Loucy (cell line): ENCODE measurements around the gene EMP1.

Experiments
- H2AFZ ChIP-seq: fragments of 200-600 bp; sonication (generic); 2 replicates; pipeline ENCODE4 v1.6.0; 2016; ENCODE audit warnings: antibody characterized with exemption, mild to moderate bottlenecking, low read length, moderate library complexity
- H3F3A ChIP-seq: fragments of 200-600 bp; 2 replicates; pipeline ENCODE4 v1.6.0; 2016; ENCODE audit warnings: antibody characterized with exemption, low read depth, mild to moderate bottlenecking
- H3K27me3 ChIP-seq: fragments of 200-600 bp; sonication (generic); 2 replicates; pipeline ENCODE4 v1.6.1; 2014; ENCODE audit warnings: low read length, mild to moderate bottlenecking; ENCODE audit not compliant: insufficient read depth, poor library complexity, severe bottlenecking
- H3K36me3 ChIP-seq: fragments of 200-600 bp; sonication (generic); 2 replicates; pipeline ENCODE4 v1.6.1; 2016; ENCODE audit warnings: low read length; ENCODE audit not compliant: insufficient read depth
- H3K4me1 ChIP-seq: fragments of 200-600 bp; sonication (generic); 2 replicates; pipeline ENCODE4 v1.5.1; 2014; ENCODE audit warnings: low read length, mild to moderate bottlenecking; ENCODE audit not compliant: insufficient read depth, poor library complexity, severe bottlenecking
- H3K4me2 ChIP-seq: fragments of 200-600 bp; sonication (generic); 2 replicates; pipeline ENCODE4 v1.6.0; 2014; ENCODE audit warnings: antibody characterized with exemption, low read length, low read depth, mild to moderate bottlenecking; ENCODE audit not compliant: poor library complexity, severe bottlenecking
- H3K4me3 ChIP-seq: fragments of 200-600 bp; sonication (generic); 2 replicates; pipeline ENCODE4 v1.5.1; 2014; ENCODE audit warnings: low read length, mild to moderate bottlenecking, mixed read lengths; ENCODE audit not compliant: poor library complexity, severe bottlenecking
- H3K79me2 ChIP-seq: fragments of 200-600 bp; sonication (generic); 2 replicates; pipeline ENCODE4 v1.6.1; 2014; ENCODE audit warnings: low read length; ENCODE audit not compliant: insufficient read depth
- H3K9ac ChIP-seq: fragments of 200-600 bp; sonication (generic); 2 replicates; pipeline ENCODE4 v1.6.0; 2014; ENCODE audit warnings: mild to moderate bottlenecking, low read depth, low read length, moderate library complexity; ENCODE audit not compliant: poor library complexity, severe bottlenecking
- H3K9me2 ChIP-seq: fragments of 200-600 bp; sonication (generic); replicated peaks from 2 replicates; pipeline ENCODE4 v1.6.1; 2016; ENCODE audit warnings: low read depth, low read length, mixed read lengths
- H3K9me3 ChIP-seq: fragments of 200-600 bp; sonication (generic); 2 replicates; pipeline ENCODE4 v1.6.1; 2014; ENCODE audit warnings: mild to moderate bottlenecking, antibody characterized with exemption, low read length, low read depth; ENCODE audit not compliant: insufficient read depth
- H4K20me1 ChIP-seq: fragments of 200-600 bp; sonication (generic); 2 replicates; pipeline ENCODE4 v1.6.0; 2014; ENCODE audit warnings: antibody characterized with exemption, low read length, mild to moderate bottlenecking; ENCODE audit not compliant: insufficient read depth, poor library complexity, severe bottlenecking
- EZH2phosphoT487 ChIP-seq: fragments of 200-600 bp; IDR thresholded peaks from 2 replicates; pipeline ENCODE4 v1.6.1; 2018; ENCODE audit warnings: antibody characterized with exemption, mild to moderate bottlenecking, moderate library complexity, borderline replicate concordance
- TF ChIP-seq, protein P1 (sequence below): fragments of 200-600 bp; sonication (generic); conservative IDR thresholded peaks from 2 replicates; pipeline ENCODE4 v1.5.1; 2014; ENCODE audit warnings: mild to moderate bottlenecking, antibody characterized with exemption, low read length

The EMP1 gene

GRCh38 chr12:13252024-13252423 is 55.5 kb downstream of the EMP1 start:
- no peaks in the 10 kb centered on the region for H3F3A ChIP-seq
- H3K79me2 ChIP-seq, result no peaks in the 10 kb centered on the region
- no peaks in the 10 kb centered on the region for H3K9me2 ChIP-seq
- no peaks in the 10 kb centered on the region for H3K36me3 ChIP-seq
- H3K9me3 ChIP-seq, result no peaks in the 10 kb centered on the region
- H2AFZ ChIP-seq, result no peak overlapping the region
- no peak overlapping the region for H3K4me3 ChIP-seq
- H3K9ac ChIP-seq, result no peak overlapping the region
- TF ChIP-seq, protein P1, sequence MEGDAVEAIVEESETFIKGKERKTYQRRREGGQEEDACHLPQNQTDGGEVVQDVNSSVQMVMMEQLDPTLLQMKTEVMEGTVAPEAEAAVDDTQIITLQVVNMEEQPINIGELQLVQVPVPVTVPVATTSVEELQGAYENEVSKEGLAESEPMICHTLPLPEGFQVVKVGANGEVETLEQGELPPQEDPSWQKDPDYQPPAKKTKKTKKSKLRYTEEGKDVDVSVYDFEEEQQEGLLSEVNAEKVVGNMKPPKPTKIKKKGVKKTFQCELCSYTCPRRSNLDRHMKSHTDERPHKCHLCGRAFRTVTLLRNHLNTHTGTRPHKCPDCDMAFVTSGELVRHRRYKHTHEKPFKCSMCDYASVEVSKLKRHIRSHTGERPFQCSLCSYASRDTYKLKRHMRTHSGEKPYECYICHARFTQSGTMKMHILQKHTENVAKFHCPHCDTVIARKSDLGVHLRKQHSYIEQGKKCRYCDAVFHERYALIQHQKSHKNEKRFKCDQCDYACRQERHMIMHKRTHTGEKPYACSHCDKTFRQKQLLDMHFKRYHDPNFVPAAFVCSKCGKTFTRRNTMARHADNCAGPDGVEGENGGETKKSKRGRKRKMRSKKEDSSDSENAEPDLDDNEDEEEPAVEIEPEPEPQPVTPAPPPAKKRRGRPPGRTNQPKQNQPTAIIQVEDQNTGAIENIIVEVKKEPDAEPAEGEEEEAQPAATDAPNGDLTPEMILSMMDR, result no peak
- TF ChIP-seq EZH2phosphoT487, result no peak
- H3K4me2 ChIP-seq, result no peak overlapping the region
- no peaks in the 10 kb centered on the region for H4K20me1 ChIP-seq
- H3K4me1 ChIP-seq, result peaks cover 5% of the 10 kb centered on the region
- H3K27me3 ChIP-seq, result no peaks in the 10 kb centered on the region

DNA sequence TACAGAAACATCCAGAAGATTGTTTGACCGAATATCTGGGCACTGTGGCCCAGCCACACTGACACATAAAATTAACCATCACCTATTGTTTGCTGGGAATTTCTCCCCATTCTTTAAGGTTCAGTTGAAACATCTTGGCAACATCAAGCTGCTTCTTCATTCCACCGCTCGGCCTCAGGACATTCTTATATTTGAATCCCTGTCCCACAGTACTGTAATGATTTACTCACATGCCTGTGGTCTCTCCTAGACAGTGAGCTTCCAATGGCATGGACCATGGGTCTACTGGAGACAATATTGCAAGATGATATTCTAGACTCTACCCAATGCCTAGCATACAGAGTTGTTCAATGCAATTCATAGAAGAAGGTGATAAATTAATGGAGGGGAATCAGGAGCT is 56.1 kb downstream of the EMP1 start:
- H3F3A ChIP-seq, result no peaks in the 10 kb centered on the region
- TF ChIP-seq, protein P1, result no peak
- TF ChIP-seq EZH2phosphoT487, result no peak
- no peaks in the 10 kb centered on the region for H3K9me3 ChIP-seq
- no peak overlapping the region for H3K4me2 ChIP-seq
- no peaks in the 10 kb centered on the region for H3K36me3 ChIP-seq
- H4K20me1 ChIP-seq, result no peaks in the 10 kb centered on the region
- H3K4me1 ChIP-seq, result peaks cover 5% of the 10 kb centered on the region
- no peak overlapping the region for H3K4me3 ChIP-seq
- no peaks in the 10 kb centered on the region for H3K9me2 ChIP-seq
- H3K79me2 ChIP-seq, result no peaks in the 10 kb centered on the region
- no peak overlapping the region for H2AFZ ChIP-seq
- H3K9ac ChIP-seq, result no peak overlapping the region
- no peaks in the 10 kb centered on the region for H3K27me3 ChIP-seq

DNA sequence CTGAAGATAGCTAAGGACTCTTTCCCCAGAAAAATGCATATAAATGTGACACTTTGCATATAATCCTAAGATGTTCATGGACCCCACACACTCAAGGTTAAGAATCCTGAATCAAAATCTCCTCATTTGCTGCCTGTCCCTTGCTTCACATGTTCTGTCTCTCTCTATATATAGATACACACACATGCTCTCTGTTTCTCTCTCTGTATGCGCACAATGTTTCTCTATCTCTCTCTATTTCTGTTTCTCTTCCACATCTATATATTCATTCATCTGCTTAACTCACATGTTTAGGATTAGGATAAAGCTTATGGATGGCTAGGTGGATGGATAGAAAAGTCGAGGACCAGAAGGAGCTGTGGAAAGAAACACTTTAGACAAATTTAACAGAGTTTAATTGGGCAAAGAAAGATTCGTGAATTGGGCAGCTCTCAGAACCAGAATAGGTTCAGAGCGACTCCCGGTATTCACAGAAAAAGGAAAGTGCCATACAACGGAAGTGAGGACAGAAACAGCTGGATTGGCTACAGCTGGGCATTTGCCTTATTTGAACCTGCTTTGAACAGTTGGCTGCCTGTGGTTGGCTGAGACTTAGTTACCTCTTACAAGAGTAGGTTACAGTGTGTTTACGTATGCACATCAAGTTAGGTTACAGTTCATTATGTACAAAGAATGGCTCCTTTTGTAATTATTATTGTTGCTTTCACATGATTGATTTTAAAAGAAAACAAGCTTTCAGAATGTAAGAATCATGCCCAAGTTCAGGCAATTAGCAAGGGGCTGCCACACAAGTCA is 57.6 kb downstream of the EMP1 start:
- Histone ChIP-seq H3K4me1 (peaks cover 5% of the 10 kb centered on the region), H3K27me3 (no peaks in the 10 kb centered on the region), H2AFZ (no peak overlapping the region), H3K79me2 (no peaks in the 10 kb centered on the region), H3K9me2 (no peaks in the 10 kb centered on the region), H3K36me3 (no peaks in the 10 kb centered on the region), H3F3A (no peaks in the 10 kb centered on the region), H4K20me1 (no peaks in the 10 kb centered on the region), H3K9me3 (no peaks in the 10 kb centered on the region), H3K9ac (no peak overlapping the region), H3K4me2 (no peak overlapping the region), H3K4me3 (no peak overlapping the region)
- TF ChIP-seq, protein P1, result no peak
- no peak for TF ChIP-seq EZH2phosphoT487
